GM12872 (cell line): ENCODE results near the gene DHX40.

Source experiments
- CTCF ChIP-seq: IDR thresholded peaks from 3 replicates; pipeline ENCODE4 v1.5.1; 2011; ENCODE audit warnings: low read depth, mild to moderate bottlenecking, low read length, moderate library complexity; ENCODE audit not compliant: insufficient read depth

Gene DHX40

GRCh38 chr17:59649886-59650285 is 84.5 kb downstream of the DHX40 start:
- no peak for TF ChIP-seq CTCF

GRCh38 chr17:59650642-59651041 is 85.2 kb downstream of the DHX40 start:
- TF ChIP-seq CTCF: no peak

- no peak for TF ChIP-seq CTCF
Observed at GRCh38 chr17:59651346-59651745, 85.9 kb downstream of the DHX40 start.

- no peak for TF ChIP-seq CTCF
Observed at GRCh38 chr17:59652119-59652518, 86.7 kb downstream of the DHX40 start.
